ENCODE data around the gene HDHD2. TPM values are rescaled to one million over a fixed set of nuclear protein-coding genes. Genes with fewer than 3 reads are reported as not detected.

The HDHD2 gene
- total and polyA plus RNA-seq, 2 donors (not counting 1 experiment from before 2014, with no cell fraction given) = 14.2 to 15.0 TPM

- peaks cover 2% of the 10 kb centered on the region for H3K4me1 ChIP-seq (ENCODE audit: control insufficient read depth, extremely low read depth, insufficient read depth, low read length)
- TF ChIP-seq EZH2 (IDR thresholded peaks at IDR 0.05; ENCODE audit: low read length, missing control alignments) (no peak), CTCF (conservative IDR thresholded peaks at IDR 0.05 in 1 of 2, IDR thresholded peaks at IDR 0.05 in 1 of 2; ENCODE audit: low read depth in 1 of 2, low read length in 2 of 2) (no peak)
- no peak for DNase-seq (ENCODE audit: low read depth in 2 of 2)
- H3K36me3 ChIP-seq (ENCODE audit: control insufficient read depth, insufficient read depth, low read length) = no peaks in the 10 kb centered on the region
- H3K27ac ChIP-seq (ENCODE audit: insufficient read depth, low read length) = no peak overlapping the region
- H2AFZ ChIP-seq (ENCODE audit: low read length) = no peak overlapping the region
- no peak overlapping the region for H3K9ac ChIP-seq (ENCODE audit: insufficient read depth, low read length)
- H3K9me3 ChIP-seq (ENCODE audit: control insufficient read depth, insufficient read depth, low read depth, low read length) = no peaks in the 10 kb centered on the region
- no peak overlapping the region for H3K4me2 ChIP-seq (ENCODE audit: extremely low read depth, insufficient read depth, low read length)
- no peaks in the 10 kb centered on the region for H4K20me1 ChIP-seq (ENCODE audit: control insufficient read depth, extremely low read depth, insufficient read depth, low read length)
- no peaks in the 10 kb centered on the region for H3K27me3 ChIP-seq (ENCODE audit: control insufficient read depth, insufficient read depth, low read length)
- H3K79me2 ChIP-seq (ENCODE audit: control insufficient read depth, insufficient read depth, low read length) = peaks cover 72% of the 10 kb centered on the region
- H3K4me3 ChIP-seq (replicated peaks in 1 of 4; ENCODE audit: control extremely low read depth in 1 of 4, insufficient read depth in 1 of 4, low read depth in 3 of 4, low read length in 4 of 4) = no peak overlapping the region
Measured at GRCh38 chr18:47168913-47169312, 18.6 kb upstream of the HDHD2 start.

- no peak overlapping the region for H2AFZ ChIP-seq (ENCODE audit: low read length)
- no peaks in the 10 kb centered on the region for H3K9me3 ChIP-seq (ENCODE audit: control insufficient read depth, insufficient read depth, low read depth, low read length)
- DNase-seq (ENCODE audit: low read depth in 2 of 2) = no peak
- H3K27me3 ChIP-seq (ENCODE audit: control insufficient read depth, insufficient read depth, low read length) = no peaks in the 10 kb centered on the region
- H3K9ac ChIP-seq (ENCODE audit: insufficient read depth, low read length) = no peak overlapping the region
- H3K4me3 ChIP-seq (replicated peaks in 1 of 4; ENCODE audit: control extremely low read depth in 1 of 4, insufficient read depth in 1 of 4, low read depth in 3 of 4, low read length in 4 of 4) = no peak overlapping the region
- H3K36me3 ChIP-seq (ENCODE audit: control insufficient read depth, insufficient read depth, low read length) = no peaks in the 10 kb centered on the region
- peaks cover 70% of the 10 kb centered on the region for H3K79me2 ChIP-seq (ENCODE audit: control insufficient read depth, insufficient read depth, low read length)
- no peak overlapping the region for H3K27ac ChIP-seq (ENCODE audit: insufficient read depth, low read length)
- peaks cover 2% of the 10 kb centered on the region for H3K4me1 ChIP-seq (ENCODE audit: control insufficient read depth, extremely low read depth, insufficient read depth, low read length)
- no peak for TF ChIP-seq EZH2 (IDR thresholded peaks at IDR 0.05; ENCODE audit: low read length, missing control alignments)
- TF ChIP-seq CTCF (conservative IDR thresholded peaks at IDR 0.05 in 1 of 2, IDR thresholded peaks at IDR 0.05 in 1 of 2; ENCODE audit: low read depth in 1 of 2, low read length in 2 of 2) = no peak
- H4K20me1 ChIP-seq (ENCODE audit: control insufficient read depth, extremely low read depth, insufficient read depth, low read length) = no peaks in the 10 kb centered on the region
- no peak overlapping the region for H3K4me2 ChIP-seq (ENCODE audit: extremely low read depth, insufficient read depth, low read length)
Measured at GRCh38 chr18:47168509-47168908, 18.2 kb upstream of the HDHD2 start.

GRCh38 chr18:47166294-47166693 lies 16.0 kb upstream of the HDHD2 start:
- Histone ChIP-seq H3K27ac (ENCODE audit: insufficient read depth, low read length) (no peak overlapping the region), H3K79me2 (ENCODE audit: control insufficient read depth, insufficient read depth, low read length) (peaks cover 66% of the 10 kb centered on the region), H2AFZ (ENCODE audit: low read length) (no peak overlapping the region), H3K36me3 (ENCODE audit: control insufficient read depth, insufficient read depth, low read length) (no peaks in the 10 kb centered on the region), H3K4me2 (ENCODE audit: extremely low read depth, insufficient read depth, low read length) (no peak overlapping the region), H3K27me3 (ENCODE audit: control insufficient read depth, insufficient read depth, low read length) (no peaks in the 10 kb centered on the region), H4K20me1 (ENCODE audit: control insufficient read depth, extremely low read depth, insufficient read depth, low read length) (no peaks in the 10 kb centered on the region), H3K4me3 (replicated peaks in 1 of 4; ENCODE audit: control extremely low read depth in 1 of 4, insufficient read depth in 1 of 4, low read depth in 3 of 4, low read length in 4 of 4) (no peak overlapping the region), H3K9me3 (ENCODE audit: control insufficient read depth, insufficient read depth, low read depth, low read length) (no peaks in the 10 kb centered on the region), H3K4me1 (ENCODE audit: control insufficient read depth, extremely low read depth, insufficient read depth, low read length) (peaks cover 2% of the 10 kb centered on the region), H3K9ac (ENCODE audit: insufficient read depth, low read length) (no peak overlapping the region)
- no peak for TF ChIP-seq EZH2 (IDR thresholded peaks at IDR 0.05; ENCODE audit: low read length, missing control alignments)
- no peak for TF ChIP-seq CTCF (conservative IDR thresholded peaks at IDR 0.05 in 1 of 2, IDR thresholded peaks at IDR 0.05 in 1 of 2; ENCODE audit: low read depth in 1 of 2, low read length in 2 of 2)
- DNase-seq (ENCODE audit: low read depth in 2 of 2) = no peak
